ENCODE measurements around the gene NR6A1.
"Not testable (repeated sequence)": the region's sequence is repeated elsewhere in the genome, so short reads cannot be mapped to it uniquely, and the experiment has no call there.

NR6A1 gene

DNA sequence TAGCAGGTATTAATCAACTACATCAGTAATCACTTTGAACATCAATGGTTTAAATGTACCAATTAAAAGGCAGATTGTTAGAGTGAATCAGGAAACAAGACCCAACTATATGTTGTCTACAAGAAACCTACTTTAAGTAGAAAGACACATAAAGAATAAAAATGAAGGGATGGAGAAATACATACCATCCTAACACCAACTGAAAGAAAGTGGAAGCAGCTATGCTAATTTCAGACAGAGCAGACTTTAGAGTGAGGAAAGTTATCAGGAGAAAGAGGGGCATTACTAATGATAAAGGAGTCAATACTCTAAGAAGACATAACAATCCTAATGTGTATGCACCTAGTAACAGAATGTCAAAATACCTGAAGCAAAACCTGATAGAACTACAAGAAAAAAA, 125.8 kb downstream of the NR6A1 start:
- no peak for DNase-seq

DNA sequence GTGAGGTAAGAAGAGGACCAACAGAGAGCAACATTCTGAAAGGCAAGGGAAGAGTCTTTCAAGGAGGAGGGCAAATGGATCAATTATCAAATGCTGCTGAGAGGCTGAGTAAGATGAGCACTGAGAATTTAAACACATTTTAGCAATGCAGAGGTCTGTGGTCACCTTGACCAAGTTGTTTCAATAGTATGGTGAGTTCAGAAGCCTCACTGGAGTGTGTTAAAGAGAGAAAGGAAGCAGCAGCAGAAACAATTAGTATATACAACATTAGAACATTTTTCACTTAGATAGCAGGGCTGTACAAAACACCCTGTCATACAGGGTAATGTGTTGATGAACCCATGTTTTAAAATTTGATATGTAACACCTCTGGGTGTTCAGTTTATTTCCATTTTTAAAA, 131.5 kb downstream of the NR6A1 start:
- DNase-seq: no peak

DNA sequence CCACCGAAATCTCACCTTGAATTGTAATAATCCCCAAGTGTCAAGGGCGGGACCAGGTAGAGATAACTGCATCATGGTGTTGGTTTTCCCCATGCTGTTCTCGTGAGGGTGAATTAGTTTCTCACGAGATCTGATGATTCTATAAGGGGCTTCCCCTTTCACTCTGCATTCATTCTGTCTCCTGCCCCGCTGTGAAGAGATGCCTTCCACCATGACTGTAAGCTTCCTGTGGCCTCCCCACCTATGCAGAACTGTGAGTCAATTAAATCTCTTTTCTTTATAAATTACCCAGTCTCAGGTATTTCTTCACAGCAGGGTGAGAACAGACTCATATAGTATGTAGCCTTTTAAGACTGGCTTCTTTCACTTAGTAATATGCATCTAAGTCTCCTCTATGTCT, 135.8 kb downstream of the NR6A1 start:
- DNase-seq: no peak

DNA sequence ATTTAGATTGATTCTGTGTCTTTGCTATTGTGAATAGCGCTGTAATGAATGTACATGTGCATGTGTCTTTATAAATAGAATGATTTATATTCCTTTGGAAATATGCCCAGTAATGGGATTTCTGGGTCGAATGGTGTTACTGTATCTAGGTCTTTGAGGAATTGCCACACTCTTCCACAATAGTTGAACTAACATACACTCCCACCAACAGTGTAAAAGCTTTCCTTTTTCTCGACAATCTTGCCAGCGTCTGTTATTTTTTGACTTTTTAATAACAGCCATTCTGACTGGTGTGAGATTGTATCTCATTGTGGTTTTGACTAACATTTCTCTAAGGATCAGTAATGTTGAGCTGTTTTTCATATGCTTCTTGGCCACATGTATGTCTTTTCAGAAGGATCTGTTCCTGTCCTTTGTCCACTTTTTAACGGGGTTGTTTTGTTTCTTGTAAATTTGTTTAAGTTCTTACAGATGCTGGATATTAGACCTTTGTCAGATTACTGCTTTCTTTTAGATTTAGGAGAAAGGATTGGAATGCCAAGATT, 139.0 kb downstream of the NR6A1 start:
- no peak for DNase-seq

DNA sequence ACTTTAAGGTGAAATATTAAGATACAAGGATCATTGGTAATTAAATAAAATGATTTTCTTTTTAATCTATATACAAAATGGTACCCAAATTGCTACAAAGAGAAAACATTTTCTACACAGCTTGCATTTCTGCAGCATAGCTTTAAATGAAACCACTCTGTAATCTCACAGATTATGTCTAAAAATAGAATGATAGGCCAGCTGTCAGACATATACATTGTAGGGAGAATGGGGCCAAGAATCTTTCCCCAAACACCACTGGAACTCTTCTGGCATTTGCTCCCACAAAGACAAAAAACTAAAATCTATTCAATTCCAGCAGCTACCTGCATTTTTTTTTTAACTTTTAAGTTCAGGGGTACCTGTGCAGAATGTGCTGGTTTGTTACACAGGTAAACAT, 139.8 kb downstream of the NR6A1 start:
- DNase-seq: no peak

DNA sequence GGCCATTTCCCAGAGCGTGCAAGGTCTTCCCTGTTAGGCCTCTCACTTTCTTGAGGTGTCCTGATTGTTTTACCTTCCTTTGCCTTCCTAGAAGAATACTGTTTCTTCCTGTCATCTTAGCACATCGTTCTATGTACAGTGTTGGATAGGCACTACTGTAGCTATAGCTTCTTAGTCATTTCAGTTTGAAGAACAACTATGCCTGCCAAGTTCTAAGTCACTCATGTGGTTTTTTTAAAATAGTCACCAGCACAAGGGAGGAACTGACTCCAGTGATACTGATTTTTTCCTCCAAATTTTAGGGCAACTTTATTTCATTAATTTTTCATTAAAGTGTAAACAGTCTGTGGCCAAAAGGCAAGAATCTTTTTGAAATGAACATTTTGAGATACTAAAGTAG, 141.5 kb downstream of the NR6A1 start:
- DNase-seq: no peak

DNA sequence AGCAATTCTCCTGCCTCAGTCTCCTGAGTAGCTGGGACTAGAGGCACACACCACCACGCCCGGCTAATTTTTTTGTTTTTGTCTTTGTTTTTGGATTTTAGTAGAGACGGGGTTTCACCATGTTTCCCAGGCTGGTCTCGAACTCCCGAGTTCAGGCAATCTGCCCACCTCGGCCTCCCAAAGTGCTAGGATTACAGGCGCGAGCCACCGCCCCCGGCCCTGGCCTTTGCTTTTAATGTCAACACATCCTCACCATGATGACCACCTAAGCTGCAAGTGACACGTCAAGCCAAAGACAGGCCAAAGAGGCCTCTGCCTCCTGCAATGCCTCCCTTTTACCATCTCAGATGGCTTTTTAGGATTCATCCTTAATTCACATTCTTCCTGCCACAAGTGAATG, 142.4 kb downstream of the NR6A1 start:
- no peak for DNase-seq

DNA sequence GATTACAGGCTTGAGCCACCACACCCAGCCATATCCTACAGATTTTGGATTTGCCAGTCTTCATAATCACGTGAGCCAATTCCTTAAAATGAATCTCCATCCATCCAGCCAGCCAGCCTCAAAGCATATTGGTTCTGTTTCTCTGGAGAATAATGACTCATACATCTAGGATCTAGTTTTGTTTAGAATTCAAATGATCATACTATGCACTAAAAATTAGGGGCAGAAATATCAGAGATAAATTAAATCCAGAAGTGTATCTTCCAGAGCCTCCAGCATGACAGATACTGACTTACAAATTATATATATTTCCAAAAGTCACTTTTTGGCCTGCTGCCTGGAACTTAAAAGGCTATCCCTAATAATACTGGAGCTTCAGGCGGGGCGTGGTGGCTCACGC, 144.8 kb downstream of the NR6A1 start:
- no peak for DNase-seq

DNA sequence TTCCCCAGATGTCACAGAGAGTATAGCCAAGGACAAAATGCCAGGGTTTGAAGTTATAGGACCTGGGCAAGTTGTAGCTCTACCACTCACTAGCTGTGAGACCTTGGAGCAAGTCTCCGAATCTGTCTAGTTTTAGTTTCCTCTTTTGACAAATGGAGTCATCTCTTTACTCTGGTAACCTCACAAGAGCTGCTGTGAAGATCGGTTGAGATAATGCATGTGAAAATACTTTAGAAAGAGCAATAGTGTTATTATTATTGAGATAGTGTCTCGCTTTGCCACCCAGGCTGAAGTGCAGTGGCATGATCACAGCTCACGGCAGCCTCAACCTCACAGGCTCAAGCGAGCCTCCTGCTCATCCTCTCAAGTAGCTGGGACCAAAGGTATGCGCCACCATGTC, 146.0 kb downstream of the NR6A1 start:
- peak; percentile 8 for DNase-seq

DNA sequence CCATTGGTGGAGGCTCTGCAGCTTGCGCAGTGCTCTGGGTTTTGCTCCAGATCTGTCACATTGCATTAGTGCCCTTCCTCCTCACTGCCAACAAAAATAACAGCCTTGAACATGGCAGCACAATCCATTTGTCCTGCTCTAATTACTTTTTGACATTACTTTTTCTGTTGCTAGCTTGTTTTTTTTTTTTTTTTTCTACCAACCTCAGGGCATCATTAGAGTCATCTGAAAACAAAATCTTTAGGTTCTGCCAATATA, 146.4 kb downstream of the NR6A1 start:
- DNase-seq: no peak

DNA sequence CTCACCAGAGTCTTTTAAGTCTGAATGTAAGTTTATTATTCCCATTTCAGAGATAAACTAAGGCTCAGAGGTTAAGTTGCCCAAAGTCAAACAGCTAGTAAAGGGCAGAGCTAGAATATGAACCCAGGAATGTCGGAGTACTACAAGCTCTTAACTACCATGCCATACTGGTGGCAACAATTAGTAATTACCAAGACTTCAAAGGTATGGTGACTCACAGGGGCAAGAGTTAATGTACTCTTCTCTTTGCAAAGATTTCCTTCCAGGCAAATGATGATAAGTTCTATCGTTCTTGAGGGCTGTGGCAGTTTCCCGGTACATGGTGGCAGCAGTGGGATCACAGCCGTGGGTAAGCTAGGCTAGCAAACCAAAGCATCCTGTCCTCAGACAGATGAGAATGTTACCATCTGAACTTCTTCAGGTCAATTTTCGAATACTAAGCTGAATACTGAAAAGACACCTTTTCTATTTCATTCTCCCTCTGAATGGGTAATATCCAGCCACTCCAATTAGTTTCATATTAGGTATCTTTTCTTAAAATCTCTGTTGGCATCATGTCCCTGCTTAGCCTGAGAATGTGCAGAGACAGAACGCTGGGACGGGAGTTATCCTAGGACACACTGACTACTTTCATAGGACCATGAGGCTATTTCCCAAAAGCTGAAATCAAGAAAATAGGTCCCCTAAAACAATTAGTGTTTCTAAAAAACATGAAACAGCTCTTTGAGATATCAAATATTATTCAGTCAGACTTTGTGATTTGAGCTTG, 147.0 kb downstream of the NR6A1 start:
- DNase-seq: no peak

DNA sequence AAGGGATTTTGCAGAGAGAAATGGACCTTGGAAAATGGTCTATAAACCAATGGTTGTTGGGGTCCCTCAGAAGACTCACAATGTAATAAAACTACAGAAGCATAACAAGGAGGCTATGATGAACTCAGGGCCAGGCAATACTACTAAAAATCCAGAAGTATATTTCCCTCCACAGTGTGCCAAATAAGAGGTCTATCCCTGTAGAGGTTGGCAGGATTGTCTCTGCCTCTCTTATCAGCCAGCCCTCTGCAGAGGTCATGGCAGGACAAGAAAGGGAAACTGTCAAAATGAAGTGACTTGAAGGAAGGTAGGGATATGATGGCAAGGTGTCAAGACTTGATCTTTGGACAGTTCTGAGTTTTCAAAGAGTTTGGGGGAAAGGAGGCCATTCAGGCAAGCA, 148.2 kb downstream of the NR6A1 start:
- DNase-seq: no peak

DNA sequence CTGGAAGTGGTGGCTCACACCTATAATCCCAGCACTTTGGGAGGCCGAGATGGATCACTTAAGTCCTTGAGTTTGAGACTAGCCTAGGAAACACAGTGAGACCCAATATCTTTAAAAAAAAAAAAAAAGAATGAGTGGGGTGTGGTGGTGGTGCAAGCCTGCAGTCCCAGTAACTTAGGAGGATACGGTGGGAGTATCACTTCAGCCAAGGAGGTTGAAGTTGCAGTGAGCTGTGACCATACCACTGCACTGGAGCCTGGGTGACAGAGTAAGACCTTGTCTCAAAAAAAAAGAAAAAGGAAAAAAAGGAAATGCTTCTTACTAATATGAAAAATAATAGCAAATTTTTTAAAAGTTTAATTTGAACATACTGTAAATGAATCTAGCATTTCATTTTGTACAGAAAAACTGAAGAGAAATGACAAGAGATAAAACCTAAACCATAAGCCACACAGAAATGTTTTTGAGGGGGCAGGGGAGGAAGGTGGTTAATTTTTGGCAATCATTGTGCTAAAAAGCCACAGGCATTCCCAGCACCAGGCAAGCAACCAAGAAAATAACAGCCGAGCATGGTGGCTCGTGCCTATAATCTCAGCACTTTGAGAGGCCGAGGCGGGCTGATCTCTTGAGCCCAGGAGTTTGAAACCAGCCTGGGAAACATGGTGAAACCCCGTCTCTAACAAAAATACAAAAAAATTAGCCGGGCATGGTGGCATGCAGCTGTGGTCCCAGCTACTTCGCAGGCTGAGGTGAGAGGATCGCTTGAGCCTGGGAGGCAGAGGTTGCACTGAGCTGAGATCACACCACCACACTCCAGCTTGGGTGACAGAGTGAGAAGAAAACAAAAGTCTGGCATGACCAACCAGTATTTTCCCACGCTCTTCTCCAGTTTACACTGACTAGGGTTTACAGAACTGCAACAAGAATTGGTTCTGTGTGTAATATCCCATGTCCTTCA, 149.5 kb downstream of the NR6A1 start:
- peak; percentile 20 for DNase-seq

DNA sequence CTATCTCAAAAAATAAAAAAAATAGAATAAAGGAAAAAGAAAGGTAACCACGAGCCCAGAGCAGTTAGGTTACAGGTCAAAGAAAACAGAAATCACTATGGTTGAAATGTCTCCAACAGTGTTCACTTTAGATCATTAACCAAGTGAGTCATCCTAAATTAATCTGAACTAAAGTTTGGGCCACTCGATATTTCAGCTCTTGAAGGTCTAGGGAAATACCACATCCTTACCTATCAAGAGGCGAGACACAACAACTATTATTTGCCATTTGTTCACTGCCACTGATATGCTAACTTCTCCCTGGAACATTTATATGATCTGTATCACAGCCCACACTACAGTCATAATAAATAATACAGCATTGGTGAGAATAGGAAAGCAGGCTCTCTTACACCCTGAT, 152.6 kb downstream of the NR6A1 start:
- no peak for DNase-seq

DNA sequence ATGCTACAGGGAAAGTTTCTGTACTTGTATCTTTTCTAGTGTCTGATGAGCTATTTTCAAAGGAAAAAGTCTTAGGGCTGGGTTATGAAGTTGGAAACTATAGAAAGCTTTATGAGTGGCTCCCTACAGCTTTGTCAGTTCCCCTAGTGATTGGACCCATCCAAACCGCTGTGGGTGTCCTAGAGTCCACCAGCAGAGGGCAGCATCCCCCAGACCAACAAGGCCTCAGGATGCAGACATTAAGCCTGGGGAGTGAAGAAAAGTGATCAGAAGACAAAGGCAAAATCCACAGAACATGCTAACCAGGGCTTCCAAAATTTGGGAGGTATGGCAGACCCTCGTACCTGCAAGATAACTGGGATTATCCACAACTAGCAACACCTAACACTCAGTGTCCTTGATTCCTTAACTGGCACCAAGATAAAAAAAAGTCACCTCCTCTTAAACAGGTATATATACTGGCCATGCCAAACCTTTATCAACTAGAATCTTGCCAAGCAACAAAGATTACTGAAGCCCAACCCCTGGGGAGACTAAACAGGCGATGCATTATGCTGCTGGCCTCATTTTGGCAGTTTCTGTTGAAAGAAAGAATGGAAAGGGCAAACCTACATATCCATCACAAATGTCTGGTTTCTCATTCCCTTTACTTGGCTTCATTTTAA, 153.5 kb downstream of the NR6A1 start:
- DNase-seq: peak; percentile 63

DNA sequence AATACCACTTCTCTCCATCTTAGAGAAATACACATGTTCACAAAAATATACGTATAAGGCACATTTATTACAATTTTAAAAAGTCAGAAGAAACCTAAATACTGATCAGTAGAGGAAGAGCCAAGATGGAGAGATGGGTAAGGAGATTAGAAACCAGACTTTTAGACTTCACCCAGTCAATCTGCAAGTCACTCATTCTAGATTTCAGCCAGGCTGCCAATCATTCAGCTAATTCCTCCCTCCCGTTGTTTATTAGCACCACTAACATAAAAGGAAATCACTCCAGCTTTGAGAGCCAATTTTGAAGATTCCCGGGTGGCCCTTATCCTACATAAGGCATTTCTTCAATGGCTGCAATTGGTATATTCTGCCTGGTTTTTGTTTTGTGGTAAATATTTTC, 154.2 kb downstream of the NR6A1 start:
- no peak for DNase-seq

DNA sequence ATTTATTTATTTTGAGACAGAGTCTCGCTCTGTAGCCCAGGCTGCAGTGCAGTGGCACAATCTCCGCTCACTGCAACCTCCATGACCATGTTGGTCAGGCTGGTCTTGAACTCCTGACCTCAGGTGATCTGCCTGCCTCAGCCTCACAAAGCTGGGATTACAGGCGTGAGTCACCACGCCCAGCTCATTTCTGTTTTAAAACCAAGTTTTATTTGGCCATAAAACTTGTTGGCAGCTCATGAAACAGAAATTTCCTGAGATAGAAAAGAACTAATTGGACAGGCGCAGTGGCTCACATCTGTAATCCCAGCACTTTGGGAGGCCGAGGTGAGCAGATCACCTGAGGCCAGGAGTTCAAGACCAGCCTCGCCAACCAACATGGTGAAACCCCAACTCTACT, 155.3 kb downstream of the NR6A1 start:
- DNase-seq: not testable (repeated sequence)

DNA sequence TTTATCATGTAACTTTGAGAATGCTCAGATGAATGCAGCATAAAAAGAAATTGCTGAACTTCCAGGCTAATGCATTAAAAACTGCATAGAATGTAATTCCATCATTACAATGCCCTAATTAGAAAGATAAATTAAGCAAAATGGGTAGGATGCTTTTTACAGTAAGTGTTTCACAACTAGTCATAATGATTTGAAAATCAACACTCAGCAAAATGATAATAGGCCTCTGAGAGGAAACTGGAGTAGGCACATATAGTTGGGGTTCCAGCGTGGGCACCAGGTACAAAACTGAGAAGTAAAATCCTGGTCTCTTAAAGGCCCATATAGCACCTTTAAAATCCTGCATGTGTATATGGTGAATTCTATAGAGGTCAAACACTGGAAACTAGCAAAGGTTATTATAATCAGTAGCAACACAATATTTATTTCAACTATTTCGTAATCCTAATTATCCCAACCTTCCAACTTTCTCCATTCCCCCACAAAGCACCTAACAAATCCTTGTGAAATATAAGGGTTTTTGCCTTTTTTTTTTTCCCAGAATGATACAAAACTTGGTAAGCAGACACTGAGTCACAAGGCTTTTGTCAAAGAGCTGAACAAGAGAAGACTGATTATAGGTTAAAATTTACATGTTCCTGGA, 155.9 kb downstream of the NR6A1 start:
- no peak for DNase-seq

DNA sequence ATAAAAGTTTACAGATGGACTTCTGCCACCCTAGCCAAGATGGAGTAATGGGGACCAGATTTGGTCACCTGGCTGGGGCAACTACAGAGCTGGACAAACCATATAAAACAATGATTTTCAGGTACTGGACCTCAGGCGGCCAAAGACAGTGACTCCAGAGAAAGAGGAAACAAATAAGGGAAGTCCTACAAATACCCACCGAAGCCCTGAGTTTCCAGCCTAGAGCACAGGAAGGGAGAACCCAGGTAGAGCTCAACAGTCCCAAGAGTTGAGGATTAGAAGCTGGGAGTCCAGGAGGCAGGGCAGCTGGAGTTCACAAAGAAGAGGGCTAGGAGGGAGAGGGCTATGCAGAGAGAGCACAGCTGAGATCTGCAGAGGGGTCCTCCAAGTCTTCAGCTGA, 157.3 kb downstream of the NR6A1 start:
- no peak for DNase-seq

DNA sequence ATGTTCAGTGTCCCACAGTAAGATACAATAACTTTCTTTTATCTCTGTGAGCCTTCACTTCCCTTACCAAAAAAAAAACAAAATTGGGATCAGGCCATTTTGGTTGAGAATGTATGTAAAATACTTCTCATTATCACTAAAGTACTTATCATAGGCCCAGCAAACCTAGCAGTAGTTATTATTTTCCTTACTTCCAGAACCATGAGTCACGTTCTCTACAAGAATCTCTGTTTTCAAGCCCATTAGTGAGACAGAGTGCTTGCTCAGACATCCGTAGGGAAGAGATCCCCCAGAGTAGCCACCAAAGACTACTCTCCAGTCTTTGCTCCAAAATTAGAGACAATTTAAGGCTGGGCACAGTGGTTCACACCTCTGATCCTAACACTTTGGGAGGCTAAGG, 160.0 kb downstream of the NR6A1 start:
- DNase-seq: no peak

DNA sequence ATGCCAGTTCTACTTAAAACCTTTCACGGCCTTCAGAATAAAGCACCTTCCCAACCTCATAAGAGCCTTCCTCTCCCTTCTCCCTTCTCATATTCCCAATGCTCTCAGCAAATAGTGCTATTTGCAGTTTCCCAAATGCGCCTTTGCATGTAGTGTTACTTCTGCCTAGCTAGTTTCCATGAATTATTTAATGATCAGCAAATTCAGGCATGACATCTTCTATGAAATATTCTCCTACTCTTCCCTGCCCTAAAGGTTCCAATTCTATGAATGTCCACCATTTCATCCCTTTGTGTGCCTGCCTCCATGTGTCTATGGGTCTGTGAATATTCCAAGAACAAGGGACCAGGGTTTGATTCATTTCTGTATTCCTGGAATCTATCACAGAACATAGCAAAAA, 165.1 kb downstream of the NR6A1 start:
- no peak for DNase-seq

DNA sequence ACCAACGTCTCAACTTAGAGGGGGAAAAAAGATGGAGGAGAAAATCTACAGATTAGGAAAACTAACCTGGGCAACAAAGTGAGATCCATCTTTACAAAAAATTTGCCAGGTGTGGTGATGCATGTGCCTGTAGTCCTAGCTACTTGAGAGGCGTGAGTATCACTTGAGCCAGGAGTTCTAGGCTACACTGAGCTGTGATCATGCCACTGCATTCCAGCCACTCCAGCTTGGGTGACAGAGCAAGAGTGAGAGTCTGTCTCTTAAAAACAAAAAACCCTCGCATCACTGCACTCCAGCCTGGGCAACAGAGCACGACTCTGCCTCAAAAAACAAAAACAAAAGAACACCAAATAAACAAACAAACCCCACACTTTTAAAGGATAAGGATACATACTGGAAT, 165.9 kb downstream of the NR6A1 start:
- no peak for DNase-seq

DNA sequence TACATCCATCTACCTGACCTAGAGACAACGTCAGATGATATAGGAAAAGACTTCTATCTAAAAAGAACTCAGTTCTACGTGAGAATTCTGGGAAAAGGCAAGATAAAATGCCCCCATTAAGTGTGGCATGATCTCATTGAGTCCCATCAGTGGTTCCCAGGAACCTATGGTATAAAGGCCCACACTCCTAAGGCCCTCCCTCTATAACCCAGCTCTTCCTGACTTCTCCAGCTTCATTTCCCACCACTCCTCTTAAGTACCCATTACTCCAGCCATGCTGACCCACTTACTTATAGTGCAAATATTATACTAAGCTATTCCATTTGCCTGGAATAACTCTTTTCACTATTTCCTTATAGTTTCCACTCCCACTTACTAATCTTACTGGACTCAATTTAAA, 168.5 kb downstream of the NR6A1 start:
- no peak for DNase-seq

Measured in CD4-positive, alpha-beta T cell treated with Interleukin-12 subunit alpha and Interleukin-12 subunit beta, for 1 hour (primary cell).